Immature natural killer cell (primary cell): Measurements from ENCODE around the gene CD79A. TPM values are rescaled to one million over a fixed set of nuclear protein-coding genes. Genes with fewer than 3 reads are reported as not detected.

Experiments used
- DNase-seq, 3 donors: peaks; one replicate each; pipeline ENCODE4 v3.0.0; 2022; ENCODE audit warnings: mixed read lengths in 1 of 3
- H3K27ac Mint-ChIP-seq, 6 donors: one replicate each; pipeline ENCODE4 v1.8.0; 2020; ENCODE audit warnings: mixed read lengths in 6 of 6, mild to moderate bottlenecking in 5 of 6, inconsistent platforms in 4 of 6, moderate library complexity in 3 of 6
- H3K27me3 Mint-ChIP-seq, 3 donors: one replicate each; pipeline ENCODE4 v1.8.0; 2020 to 2021; ENCODE audit warnings: low read depth in 3 of 3, mild to moderate bottlenecking in 3 of 3, mixed read lengths in 3 of 3, moderate library complexity in 3 of 3, inconsistent platforms in 1 of 3
- H3K36me3 Mint-ChIP-seq, 3 donors: one replicate each; pipeline ENCODE4 v1.8.0; 2020; ENCODE audit warnings: mixed read lengths in 3 of 3, inconsistent platforms in 2 of 3, mild to moderate bottlenecking in 2 of 3
- H3K4me1 Mint-ChIP-seq, 2 donors: one replicate each; pipeline ENCODE4 v1.8.0; 2020; ENCODE audit warnings: inconsistent platforms in 2 of 2, mild to moderate bottlenecking in 2 of 2, mixed read lengths in 2 of 2, moderate library complexity in 1 of 2
- H3K4me3 Mint-ChIP-seq, 5 donors: one replicate each; pipeline ENCODE4 v1.8.0; 2020; ENCODE audit warnings: mild to moderate bottlenecking in 5 of 5, mixed read lengths in 5 of 5, inconsistent platforms in 3 of 5, moderate library complexity in 3 of 5
- H3K9me3 Mint-ChIP-seq, 6 donors: one replicate each; pipeline ENCODE4 v1.8.0; 2020; ENCODE audit warnings: mild to moderate bottlenecking in 6 of 6, mixed read lengths in 6 of 6, inconsistent platforms in 4 of 6, moderate library complexity in 3 of 6
- polyA plus RNA-seq, 3 donors: library from polyadenylated mRNA; unstranded; fragments of 300-500 nt; fragmentation: Illumina TruSeq; gene quantifications; one replicate each; pipeline ENCODE4 v1.2.3, GENCODE V29; 2021

CD79A gene
- polyA plus RNA-seq, 3 donors from 2014 or later = 4.1 to 8.3 (median 5.1) TPM

DNA sequence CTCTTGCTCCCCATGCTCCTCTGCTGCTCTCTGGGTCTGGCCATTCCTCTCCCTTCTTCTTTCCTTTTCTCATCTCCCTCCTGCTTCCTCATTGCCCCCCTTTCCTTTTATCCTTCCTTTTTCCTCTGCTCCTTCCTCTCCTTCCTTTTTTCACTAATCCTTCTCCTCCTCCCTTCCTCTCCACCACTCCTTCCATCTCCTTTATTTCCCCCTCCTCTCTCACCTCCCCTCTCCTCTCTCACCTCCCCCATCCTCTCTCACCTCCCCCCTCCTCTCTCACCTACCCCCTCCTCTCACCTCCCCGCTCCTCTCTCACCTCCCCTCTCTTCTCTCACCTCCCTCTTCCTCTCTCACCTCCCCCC, 19.5 kb downstream of the CD79A start:
- Mint-ChIP-seq H3K36me3 (peaks cover 16 to 55% (median 25%) of the 10 kb centered on the region in 3 donors), H3K27ac (peak overlapping the region; percentile 48 to 91 (median 84)), H3K4me1 (peaks cover 56 to 58% of the 10 kb centered on the region in 2 donors), H3K9me3 (no peaks in the 10 kb centered on the region), H3K27me3 (peaks cover 0 to 9% (median 5%) of the 10 kb centered on the region in 3 donors), H3K4me3 (peak overlapping the region in 2 of 5 donors; percentile 21 to 38)
- DNase-seq = no peak

DNA sequence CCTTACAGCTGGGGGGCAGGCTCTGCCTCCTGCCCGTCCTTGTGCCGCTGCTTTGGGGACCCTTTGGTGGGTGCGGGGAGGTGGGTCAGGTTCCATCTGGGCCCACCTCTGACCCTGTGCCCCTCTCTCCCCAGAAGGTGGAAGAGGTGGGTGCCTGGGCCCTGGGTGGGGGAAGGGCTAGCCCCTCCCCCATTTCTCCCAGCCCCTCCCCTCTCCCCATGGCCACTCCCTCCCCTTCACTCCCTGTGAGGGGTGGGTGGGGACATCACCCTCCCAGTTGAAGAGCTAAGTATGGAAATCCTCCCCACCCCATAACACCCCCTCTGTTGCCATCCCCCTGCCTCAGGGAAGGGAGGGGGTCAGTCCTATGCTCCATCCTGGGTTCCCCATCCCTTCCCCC, 20.1 kb downstream of the CD79A start:
- no peaks in the 10 kb centered on the region for H3K9me3 Mint-ChIP-seq
- peaks cover 17 to 59% (median 23%) of the 10 kb centered on the region in 3 donors for H3K36me3 Mint-ChIP-seq
- no peak overlapping the region for H3K27ac Mint-ChIP-seq
- DNase-seq = no peak
- H3K27me3 Mint-ChIP-seq = peaks cover 0 to 9% (median 5%) of the 10 kb centered on the region in 3 donors
- peaks cover 51 to 58% of the 10 kb centered on the region in 2 donors for H3K4me1 Mint-ChIP-seq
- no peak overlapping the region for H3K4me3 Mint-ChIP-seq

DNA sequence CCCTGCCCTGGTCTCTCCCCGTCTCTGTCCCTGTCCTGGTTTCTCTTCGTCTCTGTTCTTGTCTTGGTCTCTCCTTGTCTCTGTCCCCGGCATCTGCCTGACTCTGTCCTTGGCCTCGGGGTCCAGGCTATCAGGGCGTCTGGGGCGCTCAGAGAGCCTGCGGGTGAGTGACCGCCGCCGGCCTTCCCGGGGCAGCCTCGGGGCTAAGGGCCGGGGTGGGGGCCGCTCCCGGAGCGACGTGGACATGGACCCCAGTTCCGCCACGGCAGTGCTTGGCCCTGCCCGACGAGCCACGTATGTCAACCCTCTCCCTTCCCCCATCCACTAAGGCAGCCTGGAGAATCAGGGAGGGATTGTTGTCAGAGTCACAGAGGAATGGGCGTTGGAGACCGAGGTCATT, 20.7 kb downstream of the CD79A start:
- H3K4me3 Mint-ChIP-seq = no peak overlapping the region
- peaks cover 17 to 62% (median 23%) of the 10 kb centered on the region in 3 donors for H3K36me3 Mint-ChIP-seq
- no peak for DNase-seq
- H3K27ac Mint-ChIP-seq = peak overlapping the region in 5 of 6 donors; percentile 34 to 87 (median 75)
- no peaks in the 10 kb centered on the region for H3K9me3 Mint-ChIP-seq
- H3K27me3 Mint-ChIP-seq = peaks cover 0 to 8% (median 5%) of the 10 kb centered on the region in 3 donors
- H3K4me1 Mint-ChIP-seq = peaks cover 46 to 56% of the 10 kb centered on the region in 2 donors

DNA sequence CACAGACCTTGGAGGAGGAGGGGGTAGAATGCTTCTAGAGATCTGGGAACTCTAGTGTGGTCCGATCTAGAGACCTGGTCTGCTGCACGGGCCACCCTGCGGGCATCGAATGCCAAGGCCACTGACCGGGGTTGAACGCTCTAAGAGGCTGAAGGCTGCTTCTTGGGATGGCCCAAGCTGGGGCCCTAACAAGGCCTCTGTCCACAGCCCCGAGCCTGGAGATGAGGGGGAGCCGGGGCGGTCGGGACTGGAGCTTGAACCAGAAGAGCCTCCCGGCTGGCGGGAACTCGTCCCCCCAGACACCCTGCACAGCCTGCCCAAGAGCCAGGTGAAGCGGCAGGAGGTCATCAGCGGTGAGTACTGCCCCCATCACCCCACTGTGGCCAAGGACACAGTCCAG, 21.2 kb downstream of the CD79A start:
- Mint-ChIP-seq H3K27ac (peak overlapping the region in 4 of 6 donors; percentile 28 to 62 (median 35)), H3K9me3 (no peaks in the 10 kb centered on the region), H3K4me3 (no peak overlapping the region), H3K27me3 (peaks cover 0 to 7% (median 5%) of the 10 kb centered on the region in 3 donors), H3K4me1 (peaks cover 44 to 52% of the 10 kb centered on the region in 2 donors), H3K36me3 (peaks cover 17 to 61% (median 23%) of the 10 kb centered on the region in 3 donors)
- DNase-seq = no peak

DNA sequence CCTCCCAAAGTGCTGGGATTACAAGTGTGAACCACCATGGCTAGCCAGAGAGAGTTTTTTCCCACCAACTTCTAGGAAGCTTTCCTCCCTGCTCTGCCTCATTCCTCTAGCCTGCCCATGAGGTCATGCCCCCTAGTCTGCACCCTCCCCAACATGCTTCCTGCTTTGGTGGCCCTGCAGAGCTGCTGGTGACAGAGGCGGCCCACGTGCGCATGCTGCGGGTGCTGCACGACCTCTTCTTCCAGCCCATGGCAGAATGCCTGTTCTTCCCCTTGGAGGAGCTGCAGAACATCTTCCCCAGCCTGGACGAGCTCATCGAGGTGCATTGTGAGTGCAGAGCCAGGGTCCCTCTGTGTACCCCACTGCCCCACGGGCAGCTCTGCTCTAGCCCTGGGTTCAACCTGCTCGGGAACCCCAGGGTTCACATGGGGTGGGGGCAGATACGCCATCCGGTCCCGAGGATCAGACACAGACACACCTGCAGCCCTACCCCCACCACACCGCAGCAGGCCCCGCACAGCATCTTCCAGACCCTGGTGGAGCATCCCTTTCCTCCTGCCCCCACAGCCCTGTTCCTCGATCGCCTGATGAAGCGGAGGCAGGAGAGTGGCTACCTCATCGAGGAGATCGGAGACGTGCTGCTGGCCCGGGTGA, 24.8 kb downstream of the CD79A start:
- Mint-ChIP-seq H3K4me1 (peaks cover 38 to 39% of the 10 kb centered on the region in 2 donors), H3K9me3 (no peaks in the 10 kb centered on the region), H3K27me3 (peaks cover 0 to 2% (median 2%) of the 10 kb centered on the region in 3 donors), H3K27ac (peak overlapping the region in 2 of 6 donors; percentile 34 to 43), H3K4me3 (no peak overlapping the region), H3K36me3 (peaks cover 27 to 69% (median 30%) of the 10 kb centered on the region in 3 donors)
- DNase-seq = no peak

DNA sequence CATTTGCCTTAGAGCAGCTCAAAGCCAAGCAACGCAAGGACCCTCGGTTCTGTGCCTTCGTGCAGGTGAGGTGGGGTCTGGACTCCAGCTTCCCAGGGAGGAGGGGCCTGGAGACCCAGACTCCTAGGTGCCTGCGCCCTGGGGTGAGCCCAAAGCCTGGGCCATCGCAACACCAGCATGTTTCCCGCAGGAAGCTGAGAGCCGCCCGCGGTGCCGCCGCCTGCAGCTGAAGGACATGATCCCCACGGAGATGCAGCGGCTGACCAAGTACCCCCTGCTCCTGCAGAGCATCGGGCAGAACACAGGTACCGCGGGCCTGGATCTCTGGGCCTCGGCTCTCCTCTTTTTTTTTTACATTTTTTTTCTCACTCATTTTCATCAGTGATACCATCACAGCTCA, 25.5 kb downstream of the CD79A start:
- H3K9me3 Mint-ChIP-seq = no peaks in the 10 kb centered on the region
- H3K27me3 Mint-ChIP-seq = peaks cover 0 to 2% (median 2%) of the 10 kb centered on the region in 3 donors
- peaks cover 28 to 72% (median 31%) of the 10 kb centered on the region in 3 donors for H3K36me3 Mint-ChIP-seq
- DNase-seq = no peak
- no peak overlapping the region for H3K27ac Mint-ChIP-seq
- H3K4me1 Mint-ChIP-seq = peaks cover 37 to 38% of the 10 kb centered on the region in 2 donors
- no peak overlapping the region for H3K4me3 Mint-ChIP-seq

DNA sequence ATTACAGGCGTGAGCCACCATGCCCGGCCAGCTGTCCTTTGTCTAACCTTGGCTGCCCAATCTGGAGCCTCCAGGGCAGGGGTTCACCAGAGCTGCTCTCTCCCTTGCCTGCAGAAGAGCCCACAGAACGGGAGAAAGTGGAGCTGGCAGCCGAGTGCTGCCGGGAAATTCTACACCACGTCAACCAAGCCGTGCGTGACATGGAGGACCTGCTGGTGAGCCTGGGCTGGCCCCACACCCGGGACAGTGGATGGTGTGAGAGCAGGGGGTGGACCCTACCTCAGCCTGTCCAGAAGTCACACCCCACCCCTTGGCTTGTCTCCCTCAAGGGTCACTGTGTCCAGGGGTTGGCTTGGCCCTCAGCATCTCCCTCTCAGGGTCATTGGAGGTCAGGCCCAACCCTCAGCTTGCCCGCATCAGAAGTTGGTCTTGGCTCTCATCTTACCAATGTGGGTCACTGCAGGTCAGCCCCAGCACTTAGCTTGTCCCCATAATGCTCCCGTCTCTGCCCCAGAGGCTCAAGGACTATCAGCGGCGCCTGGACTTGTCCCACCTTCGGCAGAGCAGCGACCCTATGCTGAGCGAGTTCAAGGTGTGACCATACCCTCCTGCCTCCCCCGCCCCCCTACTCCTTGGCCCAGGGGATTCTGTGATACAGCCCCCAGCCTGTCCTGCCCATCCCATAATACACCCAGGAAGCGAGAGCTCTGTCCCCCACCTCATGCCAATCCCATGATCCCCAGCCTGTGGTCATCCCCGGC, 26.3 kb downstream of the CD79A start:
- Mint-ChIP-seq H3K9me3 (no peaks in the 10 kb centered on the region), H3K4me3 (no peak overlapping the region), H3K27ac (peak overlapping the region in 2 of 6 donors; percentile 45 to 67), H3K27me3 (peaks cover 0 to 2% (median 2%) of the 10 kb centered on the region in 3 donors), H3K36me3 (peaks cover 25 to 65% (median 31%) of the 10 kb centered on the region in 3 donors), H3K4me1 (peaks cover 31 to 34% of the 10 kb centered on the region in 2 donors)
- no peak for DNase-seq

DNA sequence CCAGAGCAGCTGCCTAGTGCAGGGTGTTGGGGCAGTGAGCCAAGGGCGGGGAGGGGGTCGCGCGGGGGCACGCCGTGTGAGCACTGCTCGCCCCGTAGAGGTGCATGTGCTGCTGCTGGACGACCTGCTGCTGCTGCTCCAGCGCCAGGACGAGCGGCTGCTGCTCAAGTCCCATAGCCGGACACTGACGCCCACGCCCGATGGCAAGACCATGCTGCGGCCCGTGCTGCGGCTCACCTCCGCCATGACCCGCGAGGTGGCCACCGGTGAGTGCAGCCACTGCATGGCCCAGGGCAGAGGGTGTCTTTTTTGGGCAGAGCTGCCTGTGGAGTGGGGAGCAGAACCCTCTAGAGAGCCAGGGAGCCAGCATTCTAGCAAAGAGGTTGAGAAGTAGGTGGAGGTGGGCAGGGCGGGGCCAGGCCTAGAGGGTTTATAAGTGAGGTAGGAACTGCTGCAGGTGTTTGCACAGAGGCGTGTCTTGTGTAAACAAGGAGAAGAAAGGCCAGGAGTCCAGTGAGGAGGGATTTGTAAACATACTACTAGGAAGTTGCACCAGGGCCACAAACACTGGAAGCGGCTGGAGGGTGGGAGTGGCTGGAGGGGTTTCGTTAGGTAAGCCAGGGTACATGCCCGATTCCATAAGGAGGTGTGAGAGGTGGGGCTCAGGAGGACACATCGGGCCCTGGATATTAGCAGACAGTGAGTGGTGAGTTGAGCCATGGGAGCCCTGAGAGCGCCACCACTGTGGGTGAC, 27.2 kb downstream of the CD79A start:
- Mint-ChIP-seq H3K9me3 (no peaks in the 10 kb centered on the region), H3K4me1 (peaks cover 24 to 26% of the 10 kb centered on the region in 2 donors), H3K4me3 (no peak overlapping the region), H3K27me3 (peaks cover 0 to 2% (median 2%) of the 10 kb centered on the region in 3 donors), H3K36me3 (peaks cover 16 to 56% (median 23%) of the 10 kb centered on the region in 3 donors), H3K27ac (peak overlapping the region in 4 of 6 donors; percentile 3 to 70 (median 50))
- no peak for DNase-seq

DNA sequence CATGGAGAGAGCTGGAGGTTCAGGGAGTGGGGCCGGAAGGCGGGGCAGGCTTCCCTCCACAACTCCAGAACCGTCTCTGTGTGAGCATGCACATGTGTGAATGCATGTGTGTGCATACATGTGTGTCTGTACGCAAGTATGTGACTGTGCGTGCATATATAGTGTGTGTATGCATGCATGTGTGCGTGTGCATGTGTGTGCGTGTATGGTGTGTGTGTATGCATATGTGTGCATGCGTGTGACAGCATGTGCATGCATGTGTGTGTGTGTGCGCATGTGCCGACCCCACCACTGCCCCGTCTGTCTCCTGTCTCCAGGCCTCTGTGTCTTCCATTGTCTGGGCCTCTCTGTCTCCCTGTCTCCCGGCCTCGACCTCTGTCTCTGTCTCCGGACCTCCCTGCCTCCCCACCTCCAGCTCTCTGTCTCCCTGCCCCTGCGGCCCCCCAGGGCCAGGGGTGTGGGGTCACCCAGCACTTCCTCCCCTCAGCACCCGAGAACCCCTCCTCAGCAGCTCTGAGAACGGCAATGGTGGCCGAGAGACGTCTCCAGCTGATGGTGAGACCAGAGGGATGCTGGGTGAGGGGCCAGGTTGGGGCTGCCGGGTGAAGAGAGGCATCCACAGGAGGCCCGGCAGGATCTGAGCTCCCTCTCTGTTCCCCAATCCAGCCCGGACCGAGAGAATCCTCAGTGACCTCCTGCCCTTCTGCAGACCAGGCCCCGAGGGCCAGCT, 28.4 kb downstream of the CD79A start:
- Mint-ChIP-seq H3K36me3 (peaks cover 16 to 46% (median 23%) of the 10 kb centered on the region in 3 donors), H3K4me3 (no peak overlapping the region), H3K27ac (peak overlapping the region in 4 of 6 donors; percentile 6 to 53 (median 30)), H3K4me1 (peaks cover 27 to 29% of the 10 kb centered on the region in 2 donors), H3K27me3 (peaks cover 2 to 4% (median 4%) of the 10 kb centered on the region in 3 donors), H3K9me3 (no peaks in the 10 kb centered on the region)
- DNase-seq = no peak

DNA sequence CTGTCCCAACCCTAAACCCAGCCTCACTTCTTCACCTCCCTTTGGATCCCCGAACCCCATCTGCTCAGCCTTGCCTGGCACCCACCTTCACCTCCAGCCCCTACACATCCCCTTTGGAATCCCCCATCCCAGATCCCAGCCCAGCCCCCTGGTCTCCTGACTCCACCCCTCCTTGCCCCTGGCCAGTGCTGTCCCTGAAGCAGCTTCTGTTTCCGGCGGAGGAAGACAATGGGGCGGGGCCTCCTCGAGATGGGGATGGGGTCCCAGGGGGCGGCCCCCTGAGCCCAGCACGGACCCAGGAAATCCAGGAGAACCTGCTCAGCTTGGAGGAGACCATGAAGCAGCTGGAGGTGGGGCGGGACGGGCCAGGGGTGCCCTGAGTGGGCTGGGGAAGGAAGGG, 29.2 kb downstream of the CD79A start:
- H3K4me1 Mint-ChIP-seq = peaks cover 36% of the 10 kb centered on the region in 2 donors

DNA sequence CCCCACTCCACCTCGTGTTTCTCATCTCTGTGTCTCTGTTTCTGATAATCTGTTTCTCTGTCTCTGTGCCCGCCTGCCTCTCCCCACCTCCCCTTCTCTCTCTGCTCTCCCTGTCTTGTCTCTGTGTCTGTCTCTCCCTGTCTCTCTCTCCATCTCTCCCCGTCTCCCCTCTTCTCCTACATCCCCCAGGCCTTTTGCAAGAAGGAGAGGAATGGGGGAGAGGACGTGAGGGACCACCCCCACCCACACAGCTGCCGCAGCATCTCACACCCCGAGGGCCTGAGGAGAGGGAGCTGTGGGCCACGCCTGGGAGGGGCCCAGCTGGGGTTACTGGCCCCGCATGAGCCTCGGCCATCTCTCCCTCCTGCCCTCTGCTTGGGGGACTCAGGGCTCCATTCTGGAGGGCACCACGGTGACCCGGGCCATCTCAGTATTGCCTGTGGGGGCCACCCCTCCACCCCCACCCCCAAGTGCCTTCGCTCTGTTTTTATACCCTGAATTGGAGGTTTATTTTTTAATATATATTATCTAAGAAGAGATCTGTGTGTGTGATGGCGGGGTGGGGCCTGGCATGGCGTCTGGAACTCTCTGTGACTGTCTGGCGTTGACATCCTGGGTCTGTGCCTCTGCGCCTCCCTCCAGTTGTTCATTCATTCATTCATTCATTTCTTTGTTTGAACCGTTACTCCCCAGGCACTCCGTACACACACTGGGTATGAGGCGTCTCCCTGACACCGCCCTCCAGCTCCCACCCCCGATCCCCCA, 30.0 kb downstream of the CD79A start:
- Mint-ChIP-seq H3K36me3 (peaks cover 16 to 35% (median 19%) of the 10 kb centered on the region in 3 donors), H3K4me1 (peaks cover 39 to 42% of the 10 kb centered on the region in 2 donors), H3K27ac (peak overlapping the region in 4 of 6 donors; percentile 13 to 79 (median 48)), H3K27me3 (peaks cover 9 to 20% (median 9%) of the 10 kb centered on the region in 3 donors), H3K4me3 (no peak overlapping the region), H3K9me3 (no peaks in the 10 kb centered on the region)
- no peak for DNase-seq

More for the DNA sequence above, 29.2 kb downstream of the CD79A start:
- Mint-ChIP-seq H3K36me3 (peaks cover 16 to 42% (median 23%) of the 10 kb centered on the region in 3 donors), H3K4me3 (no peak overlapping the region), H3K9me3 (no peaks in the 10 kb centered on the region), H3K27ac (peak overlapping the region in 4 of 6 donors; percentile 6 to 53 (median 29)), H3K27me3 (peaks cover 2 to 12% (median 9%) of the 10 kb centered on the region in 3 donors)
- no peak for DNase-seq

DNA sequence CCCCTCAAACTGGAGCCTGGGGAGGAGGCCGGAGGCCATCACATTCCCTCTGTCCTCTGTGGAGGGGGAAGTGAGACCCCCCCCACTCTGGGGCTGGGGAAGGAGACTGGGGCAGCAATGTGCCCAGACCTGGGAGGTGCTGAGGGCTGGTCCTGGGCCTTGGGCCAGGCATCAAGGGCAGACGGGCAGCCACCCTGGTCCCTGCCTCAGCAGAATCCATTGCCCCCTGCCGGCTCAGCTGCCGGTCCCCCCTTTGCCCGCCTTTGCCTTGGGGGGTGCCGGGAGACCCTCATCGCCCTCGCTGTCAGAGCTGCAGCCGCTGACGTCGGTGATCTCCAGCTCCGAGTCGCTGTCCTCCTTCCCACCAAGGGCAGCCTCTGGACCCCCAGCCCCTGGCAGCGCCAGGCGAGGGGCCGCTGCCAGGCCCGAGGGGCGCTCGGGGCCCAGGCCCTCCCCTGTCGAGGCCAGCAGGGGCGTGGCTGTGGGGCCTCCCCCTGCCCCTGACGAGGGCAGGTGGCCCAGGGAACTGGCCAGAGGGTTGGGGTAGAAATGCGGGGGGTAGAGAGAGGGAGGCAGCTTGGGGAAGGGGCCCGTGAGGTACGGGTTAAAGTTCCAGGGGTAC, 31.0 kb downstream of the CD79A start:
- Mint-ChIP-seq H3K4me1 (peaks cover 43 to 48% of the 10 kb centered on the region in 2 donors), H3K4me3 (no peak overlapping the region), H3K27me3 (peaks cover 13 to 27% (median 18%) of the 10 kb centered on the region in 3 donors), H3K36me3 (peaks cover 16 to 30% (median 19%) of the 10 kb centered on the region in 3 donors), H3K27ac (no peak overlapping the region), H3K9me3 (no peaks in the 10 kb centered on the region)
- DNase-seq = no peak
